IMR-90 (cell line): ENCODE measurements around the gene PIP4K2A.

Experiments
- CEBPB ChIP-seq: IDR thresholded peaks from 2 replicates; pipeline ENCODE4 v1.6.1; 2012; ENCODE audit warnings: low read depth, low read length, improper control_type of control experiment
- CTCF ChIP-seq: conservative IDR thresholded peaks from 2 replicates; pipeline ENCODE4 v1.5.1; 2012; ENCODE audit warnings: mild to moderate bottlenecking, low read depth, low read length, improper control_type of control experiment
- FOS ChIP-seq: fragments of 150-350 bp; IDR thresholded peaks from 2 replicates; pipeline ENCODE4 v1.6.1; 2016; ENCODE audit warnings: low read depth, low read length
- POLR2A ChIP-seq: IDR thresholded peaks from 2 replicates; pipeline ENCODE4 v1.6.1; 2012; ENCODE audit warnings: mild to moderate bottlenecking, low read depth, low read length
- RAD21 ChIP-seq: IDR thresholded peaks from 2 replicates; pipeline ENCODE4 v1.6.1; 2012; ENCODE audit warnings: low read length, improper control_type of control experiment
- USF2 ChIP-seq: fragments of 150-350 bp; IDR thresholded peaks from 2 replicates; pipeline ENCODE4 v1.6.1; 2017; ENCODE audit warnings: mild to moderate bottlenecking, antibody characterized with exemption, low read length, low read depth

- TF ChIP-seq POLR2A = no peak
- no peak for TF ChIP-seq RAD21
- no peak for TF ChIP-seq USF2
- no peak for TF ChIP-seq CTCF
- TF ChIP-seq CEBPB = no peak
- no peak for TF ChIP-seq FOS
Measured at GRCh38 chr10:22628309-22628708, 86.1 kb downstream of the PIP4K2A start.
